Liver (tissue), 9 donors: ENCODE results near the gene GNB1L. TPM values are rescaled to one million over a fixed set of nuclear protein-coding genes. Genes with fewer than 3 reads are reported as not detected.

Source experiments
- DNase-seq: peaks from one replicate; pipeline ENCODE4 v3.0.0-alpha.2; 2017; ENCODE audit warnings: low spot score
- H3K27ac ChIP-seq, 2 donors: one replicate each; pipeline ENCODE4 v1.7.0; 2013; ENCODE audit warnings: inconsistent platforms in 2 of 2, low read length in 2 of 2, control low read depth in 1 of 2, low read depth in 1 of 2, mild to moderate bottlenecking in 1 of 2
- H3K27me3 ChIP-seq, 4 donors: one replicate each; pipeline versions ENCODE4 v1.6.1 to v1.7.0; 2013; ENCODE audit warnings: low read length in 3 of 4, inconsistent platforms in 1 of 4, mild to moderate bottlenecking in 1 of 4, moderate library complexity in 1 of 4; ENCODE audit not compliant: control insufficient read depth in 4 of 4, insufficient read depth in 4 of 4
- H3K36me3 ChIP-seq, 4 donors: one replicate each; pipeline versions ENCODE4 v1.6.1 to v1.7.0; 2013; ENCODE audit warnings: low read length in 3 of 4, mild to moderate bottlenecking in 3 of 4, low read depth in 1 of 4, moderate library complexity in 1 of 4; ENCODE audit not compliant: control insufficient read depth in 4 of 4, insufficient read depth in 3 of 4
- H3K4me1 ChIP-seq, 4 donors: one replicate each; pipeline versions ENCODE4 v1.6.1 to v1.7.0; 2013; ENCODE audit warnings: low read length in 3 of 4, mild to moderate bottlenecking in 3 of 4, moderate library complexity in 1 of 4; ENCODE audit not compliant: control insufficient read depth in 4 of 4, insufficient read depth in 4 of 4
- H3K4me3 ChIP-seq, 3 donors: one replicate each; pipeline versions ENCODE4 v1.6.1 to v1.7.0; 2013; ENCODE audit warnings: low read length in 3 of 3, control low read depth in 1 of 3, low read depth in 1 of 3, mild to moderate bottlenecking in 1 of 3
- H3K9ac ChIP-seq, 2 donors: one replicate each; pipeline ENCODE4 v1.7.0; 2013; ENCODE audit warnings: low read length in 2 of 2, mild to moderate bottlenecking in 2 of 2, moderate library complexity in 2 of 2, control low read depth in 1 of 2, low read depth in 1 of 2
- H3K9me3 ChIP-seq, 4 donors: one replicate each; pipeline versions ENCODE4 v1.6.1 to v1.7.0; 2013; ENCODE audit warnings: low read length in 3 of 4; ENCODE audit not compliant: control insufficient read depth in 4 of 4
- EGR1 ChIP-seq, 2 donors: IDR thresholded peaks; 2 replicates each; pipeline ENCODE4 v1.6.1; 2016 to 2018; ENCODE audit warnings: antibody characterized with exemption in 2 of 2, low read depth in 2 of 2
- FOXA2 ChIP-seq: IDR thresholded peaks from 2 replicates; pipeline ENCODE4 v1.6.1; 2016; ENCODE audit warnings: antibody characterized with exemption
- GABPA ChIP-seq, 2 donors: IDR thresholded peaks in 1 of 2; conservative IDR thresholded peaks in 1 of 2; 2 replicates each; pipeline ENCODE4 v1.6.1; 2016; ENCODE audit warnings: antibody characterized with exemption in 2 of 2, mild to moderate bottlenecking in 1 of 2, moderate library complexity in 1 of 2
- HNF4A ChIP-seq, 2 donors: conservative IDR thresholded peaks; 2 replicates each; pipeline ENCODE4 v1.6.1; 2016; ENCODE audit warnings: antibody characterized with exemption in 2 of 2, mild to moderate bottlenecking in 2 of 2
- HNF4G ChIP-seq: IDR thresholded peaks from 2 replicates; pipeline ENCODE4 v1.6.1; 2016; ENCODE audit warnings: antibody characterized with exemption
- JUND ChIP-seq, 2 donors: IDR thresholded peaks; 2 replicates each; pipeline ENCODE4 v1.6.1; 2016; ENCODE audit warnings: antibody characterized with exemption in 2 of 2
- NR2F2 ChIP-seq: IDR thresholded peaks from 2 replicates; pipeline ENCODE4 v1.6.1; 2016; ENCODE audit warnings: antibody characterized with exemption
- RAD21 ChIP-seq, 2 donors: IDR thresholded peaks; 2 replicates each; pipeline ENCODE4 v1.6.1; 2016; ENCODE audit warnings: antibody characterized with exemption in 2 of 2, mild to moderate bottlenecking in 2 of 2
- REST ChIP-seq: IDR thresholded peaks from 2 replicates; pipeline ENCODE4 v1.6.1; 2016; ENCODE audit warnings: antibody characterized with exemption, mild to moderate bottlenecking
- RXRA ChIP-seq, 2 donors: IDR thresholded peaks; 2 replicates each; pipeline ENCODE4 v1.6.1; 2017 to 2018; ENCODE audit warnings: antibody characterized with exemption in 2 of 2, mild to moderate bottlenecking in 1 of 2
- SP1 ChIP-seq: IDR thresholded peaks from 2 replicates; pipeline ENCODE4 v1.6.1; 2018; ENCODE audit warnings: antibody characterized with exemption, mild to moderate bottlenecking
- TAF1 ChIP-seq: conservative IDR thresholded peaks from 2 replicates; pipeline ENCODE4 v1.6.1; 2016; ENCODE audit warnings: antibody characterized with exemption, mild to moderate bottlenecking
- YY1 ChIP-seq: IDR thresholded peaks from 2 replicates; pipeline ENCODE4 v1.6.1; 2016; ENCODE audit warnings: antibody characterized with exemption, mild to moderate bottlenecking
- WGBS: extraction: QIAGEN DNeasy Blood & Tissue Kit; methylation state at CpG from one replicate; pipeline ENCODE4 v1.1.7; 2013; 5-methylcytosine and 5-hydroxymethylcytosine counted together
- polyA plus RNA-seq, 2 donors: library from polyadenylated mRNA; stranded (reverse) in 1 of 2; unstranded in 1 of 2; fragments of 200-250 nt in 1 of 2; fragments of >200 nt in 1 of 2; fragmentation: Nextera tagmentation in 1 of 2; extraction: Ambion mirVana in 1 of 2; gene quantifications; one replicate each; pipeline versions ENCODE4 v1.2.1 to v1.2.3, GENCODE V29; 2013 to 2015
- total RNA-seq, 2 donors: library from RNA; depleted of rRNA; stranded (reverse); fragments of >200 nt; gene quantifications; one replicate each; pipeline ENCODE4 v1.2.3, GENCODE V29; 2014
- TF ChIP-seq, protein P1 (sequence below): fragments of 150-350 bp; IDR thresholded peaks from 2 replicates; pipeline ENCODE4 v1.5.1; 2017; ENCODE audit warnings: improper control_type of control experiment, low read depth, low read length; ENCODE audit not compliant: missing input control
- TF ChIP-seq, protein P2 (sequence below): IDR thresholded peaks from 2 replicates; pipeline ENCODE4 v1.6.1; 2016; ENCODE audit warnings: antibody characterized with exemption
- TF ChIP-seq, protein P3 (sequence below): IDR thresholded peaks from 2 replicates; pipeline ENCODE4 v1.6.1; 2016; ENCODE audit warnings: antibody characterized with exemption
- donor health status: healthy.
- donor health status: healthy.
- donor health status: healthy.
- donor health status: healthy.
- donor health status: healthy.

GNB1L gene
- total and polyA plus RNA-seq, 4 donors = 1.5 to 3.6 (median 1.9) TPM

GRCh38 chr22:19774628-19775027 lies 80.0 kb downstream of the GNB1L start:
- WGBS = 94% methylated on average over 8 of the region's 8 CpGs
- DNase-seq = no peak
- Histone ChIP-seq H3K27ac (no peak overlapping the region), H3K9me3 (no peaks in the 10 kb centered on the region), H3K27me3 (peaks cover 0 to 2% (median under 1%) of the 10 kb centered on the region in 4 donors), H3K36me3 (no peaks in the 10 kb centered on the region), H3K4me3 (no peak overlapping the region), H3K9ac (no peak overlapping the region), H3K4me1 (no peaks in the 10 kb centered on the region)
- no peak for TF ChIP-seq TAF1
- TF ChIP-seq GABPA (IDR thresholded peaks at IDR 0.05 in 1 of 2, conservative IDR thresholded peaks at IDR 0.05 in 1 of 2) = no peak
- TF ChIP-seq HNF4A (conservative IDR thresholded peaks at IDR 0.05) = no peak
- TF ChIP-seq RAD21 (IDR thresholded peaks at IDR 0.05) = no peak
- no peak for TF ChIP-seq REST
- TF ChIP-seq FOXA2 = no peak

DNA sequence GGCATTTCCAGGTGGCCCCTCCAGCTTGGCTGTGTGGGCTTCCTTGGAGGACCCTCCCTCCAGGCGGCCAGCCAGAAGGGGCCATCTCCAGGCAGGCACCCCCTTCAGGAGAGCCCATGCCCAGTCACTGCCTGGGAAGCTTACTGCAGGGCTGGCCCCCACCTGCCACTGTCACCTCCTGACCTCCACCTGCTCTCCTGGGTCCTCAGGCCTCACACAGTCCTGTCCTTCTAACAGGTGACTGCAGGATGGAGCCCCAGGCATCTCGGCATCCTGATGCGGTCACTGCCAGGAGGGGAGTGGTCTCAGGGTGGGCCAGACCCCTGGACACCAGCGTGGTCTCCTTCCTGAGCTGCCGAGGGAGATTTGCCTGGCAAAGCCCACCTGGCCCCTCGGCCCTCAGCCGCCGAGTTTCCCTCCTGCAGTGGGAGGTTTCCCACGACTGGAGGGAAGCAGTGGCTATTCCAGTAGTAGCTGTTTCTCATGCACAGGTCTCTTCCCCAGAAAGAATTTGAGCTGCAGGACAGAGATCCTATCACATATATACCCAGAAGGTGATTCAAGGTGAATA lies 81.1 kb downstream of the GNB1L start:
- Histone ChIP-seq H3K4me3 (no peak overlapping the region), H3K9me3 (no peaks in the 10 kb centered on the region), H3K9ac (no peak overlapping the region), H3K4me1 (no peaks in the 10 kb centered on the region), H3K36me3 (no peaks in the 10 kb centered on the region), H3K27ac (no peak overlapping the region), H3K27me3 (peaks cover 0 to 5% (median 1%) of the 10 kb centered on the region in 4 donors)
- 78% methylated on average over 9 of the region's 9 CpGs for WGBS
- DNase-seq = no peak
- TF ChIP-seq RXRA (IDR thresholded peaks at IDR 0.05) = no peak
- TF ChIP-seq SP1 = no peak
- no peak for TF ChIP-seq EGR1 (IDR thresholded peaks at IDR 0.05; ENCODE audit: low read depth in 2 of 2)
- no peak for TF ChIP-seq TAF1
- TF ChIP-seq RAD21 (IDR thresholded peaks at IDR 0.05) = no peak
- TF ChIP-seq, protein P1, sequence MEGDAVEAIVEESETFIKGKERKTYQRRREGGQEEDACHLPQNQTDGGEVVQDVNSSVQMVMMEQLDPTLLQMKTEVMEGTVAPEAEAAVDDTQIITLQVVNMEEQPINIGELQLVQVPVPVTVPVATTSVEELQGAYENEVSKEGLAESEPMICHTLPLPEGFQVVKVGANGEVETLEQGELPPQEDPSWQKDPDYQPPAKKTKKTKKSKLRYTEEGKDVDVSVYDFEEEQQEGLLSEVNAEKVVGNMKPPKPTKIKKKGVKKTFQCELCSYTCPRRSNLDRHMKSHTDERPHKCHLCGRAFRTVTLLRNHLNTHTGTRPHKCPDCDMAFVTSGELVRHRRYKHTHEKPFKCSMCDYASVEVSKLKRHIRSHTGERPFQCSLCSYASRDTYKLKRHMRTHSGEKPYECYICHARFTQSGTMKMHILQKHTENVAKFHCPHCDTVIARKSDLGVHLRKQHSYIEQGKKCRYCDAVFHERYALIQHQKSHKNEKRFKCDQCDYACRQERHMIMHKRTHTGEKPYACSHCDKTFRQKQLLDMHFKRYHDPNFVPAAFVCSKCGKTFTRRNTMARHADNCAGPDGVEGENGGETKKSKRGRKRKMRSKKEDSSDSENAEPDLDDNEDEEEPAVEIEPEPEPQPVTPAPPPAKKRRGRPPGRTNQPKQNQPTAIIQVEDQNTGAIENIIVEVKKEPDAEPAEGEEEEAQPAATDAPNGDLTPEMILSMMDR = no peak
- TF ChIP-seq NR2F2 = no peak
- TF ChIP-seq, protein P2, sequence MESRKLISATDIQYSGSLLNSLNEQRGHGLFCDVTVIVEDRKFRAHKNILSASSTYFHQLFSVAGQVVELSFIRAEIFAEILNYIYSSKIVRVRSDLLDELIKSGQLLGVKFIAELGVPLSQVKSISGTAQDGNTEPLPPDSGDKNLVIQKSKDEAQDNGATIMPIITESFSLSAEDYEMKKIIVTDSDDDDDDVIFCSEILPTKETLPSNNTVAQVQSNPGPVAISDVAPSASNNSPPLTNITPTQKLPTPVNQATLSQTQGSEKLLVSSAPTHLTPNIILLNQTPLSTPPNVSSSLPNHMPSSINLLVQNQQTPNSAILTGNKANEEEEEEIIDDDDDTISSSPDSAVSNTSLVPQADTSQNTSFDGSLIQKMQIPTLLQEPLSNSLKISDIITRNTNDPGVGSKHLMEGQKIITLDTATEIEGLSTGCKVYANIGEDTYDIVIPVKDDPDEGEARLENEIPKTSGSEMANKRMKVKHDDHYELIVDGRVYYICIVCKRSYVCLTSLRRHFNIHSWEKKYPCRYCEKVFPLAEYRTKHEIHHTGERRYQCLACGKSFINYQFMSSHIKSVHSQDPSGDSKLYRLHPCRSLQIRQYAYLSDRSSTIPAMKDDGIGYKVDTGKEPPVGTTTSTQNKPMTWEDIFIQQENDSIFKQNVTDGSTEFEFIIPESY = no peak
- TF ChIP-seq FOXA2 = no peak
- no peak for TF ChIP-seq JUND (IDR thresholded peaks at IDR 0.05)
- no peak for TF ChIP-seq HNF4G
- TF ChIP-seq YY1 = no peak
- TF ChIP-seq, protein P3, sequence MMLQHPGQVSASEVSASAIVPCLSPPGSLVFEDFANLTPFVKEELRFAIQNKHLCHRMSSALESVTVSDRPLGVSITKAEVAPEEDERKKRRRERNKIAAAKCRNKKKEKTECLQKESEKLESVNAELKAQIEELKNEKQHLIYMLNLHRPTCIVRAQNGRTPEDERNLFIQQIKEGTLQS = no peak
- no peak for TF ChIP-seq HNF4A (conservative IDR thresholded peaks at IDR 0.05)
